ENCODE measurements around the gene CCDC197. TPM values are rescaled to one million over a fixed set of nuclear protein-coding genes. Genes with fewer than 3 reads are reported as not detected.

The CCDC197 gene
- total RNA-seq, 1 experiment from 2014 or later, result not detected

- Histone ChIP-seq H3K27me3 (ENCODE audit: insufficient read depth, low read length) (no peaks in the 10 kb centered on the region), H3K4me2 (ENCODE audit: insufficient read depth, insufficient read length, low read length) (no peak overlapping the region), H4K20me1 (ENCODE audit: control insufficient read depth, insufficient read depth, insufficient read length) (no peaks in the 10 kb centered on the region), H3K18ac (ENCODE audit: insufficient read length, low read depth, low read length) (no peak overlapping the region), H3K4ac (ENCODE audit: low read depth, low read length) (no peak overlapping the region), H3K9ac (ENCODE audit: extremely low read depth, insufficient read length, low read length) (no peak overlapping the region), H4K91ac (ENCODE audit: insufficient read length, low read depth, low read length) (no peak overlapping the region), H3K56ac (ENCODE audit: insufficient read length, low read depth, low read length) (no peak overlapping the region), H3K79me1 (ENCODE audit: insufficient read depth, low read depth, low read length, poor library complexity, severe bottlenecking) (no peaks in the 10 kb centered on the region), H3K79me2 (ENCODE audit: insufficient read depth, low read length) (no peaks in the 10 kb centered on the region), H2BK120ac (ENCODE audit: low read depth, low read length, poor library complexity, severe bottlenecking) (no peak overlapping the region), H3T11ph (ENCODE audit: low read length) (no peak overlapping the region), H3K23me2 (ENCODE audit: insufficient read length, low read depth, low read length, poor library complexity, severe bottlenecking) (no peaks in the 10 kb centered on the region), H3K14ac (ENCODE audit: insufficient read depth, low read length) (no peak overlapping the region), H3K9me3 (ENCODE audit: control insufficient read depth, low read depth, low read length) (no peaks in the 10 kb centered on the region), H2BK5ac (ENCODE audit: insufficient read length, low read length) (no peak overlapping the region), H2BK12ac (ENCODE audit: insufficient read length, low read depth, low read length) (no peak overlapping the region), H4K5ac (ENCODE audit: insufficient read length, low read depth, low read length) (no peak overlapping the region), H2BK20ac (ENCODE audit: low read depth, low read length, poor library complexity, severe bottlenecking) (no peak overlapping the region), H3K27ac (ENCODE audit: insufficient read length, low read depth, low read length) (no peak overlapping the region), H3K23ac (ENCODE audit: insufficient read length, low read depth, low read length) (no peak overlapping the region), H2AFZ (ENCODE audit: low read length) (no peak overlapping the region), H3K4me1 (ENCODE audit: insufficient read depth, low read length) (no peaks in the 10 kb centered on the region), H4K8ac (replicated peaks; ENCODE audit: insufficient read length, low read depth, low read length) (no peak overlapping the region), H2BK15ac (ENCODE audit: low read depth, low read length) (no peak overlapping the region), H2AK5ac (ENCODE audit: insufficient read length, low read length) (no peak overlapping the region)
- WGBS (ENCODE audit: extremely low coverage, insufficient read length, low lambda C conversion rate), result no CpG with 5 or more reads among the region's 4 CpGs
- H3K27ac Mint-ChIP-seq, result no peak overlapping the region
- DNase-seq, result no peak
- no peaks in the 10 kb centered on the region; a peak in 3 of 5 replicates for H3K9me3 Mint-ChIP-seq
- peak overlapping the region in 1 of 2 experiments; percentile 66; a peak in 2 of 5 replicates for H3K4me3 Mint-ChIP-seq
- peaks cover 5% of the 10 kb centered on the region; the same call in 1 of the 2 replicates for H3K27me3 Mint-ChIP-seq (ENCODE audit: low read depth)
- TF ChIP-seq, protein P1, sequence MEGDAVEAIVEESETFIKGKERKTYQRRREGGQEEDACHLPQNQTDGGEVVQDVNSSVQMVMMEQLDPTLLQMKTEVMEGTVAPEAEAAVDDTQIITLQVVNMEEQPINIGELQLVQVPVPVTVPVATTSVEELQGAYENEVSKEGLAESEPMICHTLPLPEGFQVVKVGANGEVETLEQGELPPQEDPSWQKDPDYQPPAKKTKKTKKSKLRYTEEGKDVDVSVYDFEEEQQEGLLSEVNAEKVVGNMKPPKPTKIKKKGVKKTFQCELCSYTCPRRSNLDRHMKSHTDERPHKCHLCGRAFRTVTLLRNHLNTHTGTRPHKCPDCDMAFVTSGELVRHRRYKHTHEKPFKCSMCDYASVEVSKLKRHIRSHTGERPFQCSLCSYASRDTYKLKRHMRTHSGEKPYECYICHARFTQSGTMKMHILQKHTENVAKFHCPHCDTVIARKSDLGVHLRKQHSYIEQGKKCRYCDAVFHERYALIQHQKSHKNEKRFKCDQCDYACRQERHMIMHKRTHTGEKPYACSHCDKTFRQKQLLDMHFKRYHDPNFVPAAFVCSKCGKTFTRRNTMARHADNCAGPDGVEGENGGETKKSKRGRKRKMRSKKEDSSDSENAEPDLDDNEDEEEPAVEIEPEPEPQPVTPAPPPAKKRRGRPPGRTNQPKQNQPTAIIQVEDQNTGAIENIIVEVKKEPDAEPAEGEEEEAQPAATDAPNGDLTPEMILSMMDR (conservative IDR thresholded peaks at IDR 0.05), result no peak
- peaks cover 0 to 3% (median 0%) of the 10 kb centered on the region in 3 experiments; a peak in 3 of 7 replicates for H3K36me3 Mint-ChIP-seq (ENCODE audit: insufficient read depth in 1 of 3, low read depth in 3 of 3)
- H3K4me1 Mint-ChIP-seq, result peaks cover 14 to 23% of the 10 kb centered on the region in 2 experiments
Observed at GRCh38 chr14:94028450-94028826, 31.3 kb downstream of the CCDC197 start.

Data from H9 (cell line).